NB4 (cell line): ENCODE data around the gene MRTFA.

Source experiments
- MYC ChIP-seq: IDR thresholded peaks from 2 replicates; pipeline ENCODE4 v1.6.1; 2011; ENCODE audit warnings: low read depth, low read length
- POLR2A ChIP-seq: IDR thresholded peaks from 2 replicates; pipeline ENCODE4 v1.6.1; 2011; ENCODE audit warnings: mild to moderate bottlenecking; ENCODE audit not compliant: insufficient read length; ENCODE audit errors: extremely low read depth
- TF ChIP-seq, protein P1 (sequence below): IDR thresholded peaks from one replicate; pipeline ENCODE4 v1.5.1; 2012; ENCODE audit warnings: low read depth, low read length

DNA sequence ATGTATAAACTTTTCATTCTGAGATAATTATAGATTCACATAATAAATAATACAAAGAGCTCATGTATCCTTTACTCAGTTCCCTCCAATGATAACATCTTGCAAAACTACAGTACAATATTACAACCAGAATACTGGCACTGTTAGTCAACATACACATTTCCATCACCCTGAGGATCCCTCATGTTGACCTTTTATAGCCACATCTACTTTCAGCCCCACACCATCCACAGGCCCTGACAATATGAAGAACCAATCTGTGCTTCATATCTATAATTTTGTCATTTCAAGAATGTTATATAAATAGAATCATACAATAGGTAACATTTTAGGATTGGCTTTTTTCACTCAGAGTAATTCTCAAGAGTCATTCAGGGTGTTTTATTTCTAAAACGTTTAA is 115.5 kb downstream of the MRTFA start:
- TF ChIP-seq MYC (no peak), POLR2A (no peak)
- TF ChIP-seq, protein P1, sequence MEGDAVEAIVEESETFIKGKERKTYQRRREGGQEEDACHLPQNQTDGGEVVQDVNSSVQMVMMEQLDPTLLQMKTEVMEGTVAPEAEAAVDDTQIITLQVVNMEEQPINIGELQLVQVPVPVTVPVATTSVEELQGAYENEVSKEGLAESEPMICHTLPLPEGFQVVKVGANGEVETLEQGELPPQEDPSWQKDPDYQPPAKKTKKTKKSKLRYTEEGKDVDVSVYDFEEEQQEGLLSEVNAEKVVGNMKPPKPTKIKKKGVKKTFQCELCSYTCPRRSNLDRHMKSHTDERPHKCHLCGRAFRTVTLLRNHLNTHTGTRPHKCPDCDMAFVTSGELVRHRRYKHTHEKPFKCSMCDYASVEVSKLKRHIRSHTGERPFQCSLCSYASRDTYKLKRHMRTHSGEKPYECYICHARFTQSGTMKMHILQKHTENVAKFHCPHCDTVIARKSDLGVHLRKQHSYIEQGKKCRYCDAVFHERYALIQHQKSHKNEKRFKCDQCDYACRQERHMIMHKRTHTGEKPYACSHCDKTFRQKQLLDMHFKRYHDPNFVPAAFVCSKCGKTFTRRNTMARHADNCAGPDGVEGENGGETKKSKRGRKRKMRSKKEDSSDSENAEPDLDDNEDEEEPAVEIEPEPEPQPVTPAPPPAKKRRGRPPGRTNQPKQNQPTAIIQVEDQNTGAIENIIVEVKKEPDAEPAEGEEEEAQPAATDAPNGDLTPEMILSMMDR: no peak
